Measurements from ENCODE around the gene TIRAP. TPM values are rescaled to one million over a fixed set of nuclear protein-coding genes. Genes with fewer than 3 reads are reported as not detected.

TIRAP gene
- total RNA-seq, 2 experiments from 2014 or later = 14.2 to 17.0 TPM

- DNase-seq = no peak
- ChIA-PET POLR2A (interaction anchor here (0.8 kb wide), 1 partner anchor 11 kb away, joined by 4 read pairs; no protein-coding TSS in a partner anchor), CTCF (interaction anchor here (0.9 to 1.5 kb wide), 2 partner anchors 11 to 19 kb away, joined by 4 read pairs; no protein-coding TSS in a partner anchor)
- Mint-ChIP-seq H3K36me3 (ENCODE audit: low read depth) (peaks cover 14% of the 10 kb centered on the region), H3K4me1 (peaks cover 6% of the 10 kb centered on the region), H3K4me3 (no peak overlapping the region), H3K9me3 (no peaks in the 10 kb centered on the region), H3K27ac (no peak overlapping the region), H3K27me3 (no peaks in the 10 kb centered on the region)
These were observed 46.8 kb downstream of the TIRAP start for GRCh38 chr11:126329644-126330211.

GRCh38 chr11:126331286-126331685 lies 48.4 kb downstream of the TIRAP start:
- H3K4me3 Mint-ChIP-seq = no peak overlapping the region
- no peak for DNase-seq
- H3K4me1 Mint-ChIP-seq = peaks cover 12% of the 10 kb centered on the region
- no peak overlapping the region for H3K27ac Mint-ChIP-seq
- no peaks in the 10 kb centered on the region for H3K9me3 Mint-ChIP-seq
- ChIA-PET CTCF (no interaction called here), POLR2A (no interaction called here)
- H3K36me3 Mint-ChIP-seq (ENCODE audit: low read depth) = peaks cover 20% of the 10 kb centered on the region
- no peaks in the 10 kb centered on the region for H3K27me3 Mint-ChIP-seq

GRCh38 chr11:126332221-126332711 lies 49.4 kb downstream of the TIRAP start:
- H3K36me3 Mint-ChIP-seq (ENCODE audit: low read depth) = peaks cover 23% of the 10 kb centered on the region
- no peak for DNase-seq
- H3K4me3 Mint-ChIP-seq = no peak overlapping the region
- H3K9me3 Mint-ChIP-seq = no peaks in the 10 kb centered on the region
- ChIA-PET CTCF (no interaction called here), POLR2A (no interaction called here)
- H3K27me3 Mint-ChIP-seq = no peaks in the 10 kb centered on the region
- H3K4me1 Mint-ChIP-seq = peaks cover 14% of the 10 kb centered on the region
- no peak overlapping the region for H3K27ac Mint-ChIP-seq

- Mint-ChIP-seq H3K4me1 (peaks cover 14% of the 10 kb centered on the region), H3K27ac (no peak overlapping the region), H3K4me3 (no peak overlapping the region), H3K36me3 (ENCODE audit: low read depth) (peaks cover 23% of the 10 kb centered on the region), H3K27me3 (no peaks in the 10 kb centered on the region), H3K9me3 (no peaks in the 10 kb centered on the region)
- POLR2A ChIA-PET = no interaction called here
- DNase-seq = no peak
- CTCF ChIA-PET = no interaction called here
These were observed 50.2 kb downstream of the TIRAP start for GRCh38 chr11:126333142-126333541.

- peaks cover 33% of the 10 kb centered on the region for H3K36me3 Mint-ChIP-seq (ENCODE audit: low read depth)
- no peaks in the 10 kb centered on the region for H3K9me3 Mint-ChIP-seq
- ChIA-PET POLR2A (interaction anchor here (1.1 to 1.3 kb wide), 2 partner anchors 21 to 31 kb away, joined by 3 to 4 read pairs; partner anchors contain the start of genes DCPS and ST3GAL4), CTCF (interaction anchor here (1.4 kb wide), 1 partner anchor 10 kb away, joined by 3 read pairs; no protein-coding TSS in a partner anchor)
- H3K4me1 Mint-ChIP-seq = peaks cover 10% of the 10 kb centered on the region
- H3K4me3 Mint-ChIP-seq = no peak overlapping the region
- no peaks in the 10 kb centered on the region for H3K27me3 Mint-ChIP-seq
- no peak for DNase-seq
- H3K27ac Mint-ChIP-seq = no peak overlapping the region
These were observed 52.0 kb downstream of the TIRAP start for GRCh38 chr11:126334659-126335462.

- ChIA-PET POLR2A (interaction anchor here (1.1 to 1.3 kb wide), 2 partner anchors 20 to 31 kb away, joined by 3 to 4 read pairs; partner anchors contain the start of genes DCPS and ST3GAL4), CTCF (interaction anchor here (1.4 kb wide), 1 partner anchor 10 kb away, joined by 3 read pairs; no protein-coding TSS in a partner anchor)
- Mint-ChIP-seq H3K27ac (no peak overlapping the region), H3K36me3 (ENCODE audit: low read depth) (peaks cover 33% of the 10 kb centered on the region), H3K9me3 (no peaks in the 10 kb centered on the region), H3K4me3 (no peak overlapping the region), H3K4me1 (peaks cover 10% of the 10 kb centered on the region), H3K27me3 (no peaks in the 10 kb centered on the region)
- DNase-seq = no peak
These were observed 52.5 kb downstream of the TIRAP start for GRCh38 chr11:126335463-126335760.

- H3K27me3 Mint-ChIP-seq = no peaks in the 10 kb centered on the region
- ChIA-PET POLR2A (interaction anchor here (1.3 kb wide), 1 partner anchor 32 kb away, joined by 3 read pairs; the partner anchor contains the start of gene DCPS), CTCF (interaction anchor here (1.4 kb wide), 1 partner anchor 9 kb away, joined by 3 read pairs; no protein-coding TSS in a partner anchor)
- H3K4me1 Mint-ChIP-seq = peaks cover 15% of the 10 kb centered on the region
- no peak overlapping the region for H3K27ac Mint-ChIP-seq
- no peak for DNase-seq
- H3K36me3 Mint-ChIP-seq (ENCODE audit: low read depth) = peaks cover 39% of the 10 kb centered on the region
- no peaks in the 10 kb centered on the region for H3K9me3 Mint-ChIP-seq
- no peak overlapping the region for H3K4me3 Mint-ChIP-seq
These were observed 53.2 kb downstream of the TIRAP start for GRCh38 chr11:126336138-126336541.

- Mint-ChIP-seq H3K4me3 (no peak overlapping the region), H3K27me3 (no peaks in the 10 kb centered on the region), H3K9me3 (no peaks in the 10 kb centered on the region), H3K4me1 (peaks cover 21% of the 10 kb centered on the region), H3K27ac (no peak overlapping the region), H3K36me3 (ENCODE audit: low read depth) (peaks cover 44% of the 10 kb centered on the region)
- POLR2A ChIA-PET = interaction anchor here (2.3 kb wide), 1 partner anchor 19 kb away, joined by 6 read pairs; the partner anchor contains the start of gene ST3GAL4
- CTCF ChIA-PET = interaction anchor here (2.3 kb wide), 1 partner anchor 18 kb away, joined by 6 read pairs; no protein-coding TSS in a partner anchor
- no peak for DNase-seq
These were observed 53.8 kb downstream of the TIRAP start for GRCh38 chr11:126336671-126337101.

- peaks cover 25% of the 10 kb centered on the region for H3K4me1 Mint-ChIP-seq
- CTCF ChIA-PET = interaction anchor here (2.3 kb wide), 1 partner anchor 18 kb away, joined by 6 read pairs; no protein-coding TSS in a partner anchor
- no peaks in the 10 kb centered on the region for H3K27me3 Mint-ChIP-seq
- no peak for DNase-seq
- no peak overlapping the region for H3K4me3 Mint-ChIP-seq
- POLR2A ChIA-PET = interaction anchor here (2.3 kb wide), 1 partner anchor 19 kb away, joined by 6 read pairs; the partner anchor contains the start of gene ST3GAL4
- H3K27ac Mint-ChIP-seq = no peak overlapping the region
- H3K36me3 Mint-ChIP-seq (ENCODE audit: low read depth) = peaks cover 48% of the 10 kb centered on the region
- H3K9me3 Mint-ChIP-seq = no peaks in the 10 kb centered on the region
These were observed 54.2 kb downstream of the TIRAP start for GRCh38 chr11:126337126-126337473.

GRCh38 chr11:126337474-126338241 lies 54.8 kb downstream of the TIRAP start:
- Mint-ChIP-seq H3K4me3 (no peak overlapping the region), H3K4me1 (peaks cover 28% of the 10 kb centered on the region), H3K27ac (no peak overlapping the region), H3K27me3 (no peaks in the 10 kb centered on the region), H3K36me3 (ENCODE audit: low read depth) (peaks cover 48% of the 10 kb centered on the region), H3K9me3 (no peaks in the 10 kb centered on the region)
- ChIA-PET POLR2A (interaction anchor here (2.3 kb wide), 1 partner anchor 18 kb away, joined by 6 read pairs; the partner anchor contains the start of gene ST3GAL4), CTCF (interaction anchor here (2.3 kb wide), 1 partner anchor 19 kb away, joined by 6 read pairs; no protein-coding TSS in a partner anchor)
- no peak for DNase-seq

- Mint-ChIP-seq H3K36me3 (ENCODE audit: low read depth) (peaks cover 44% of the 10 kb centered on the region), H3K4me1 (peaks cover 29% of the 10 kb centered on the region), H3K27ac (no peak overlapping the region), H3K9me3 (no peaks in the 10 kb centered on the region), H3K4me3 (no peak overlapping the region), H3K27me3 (no peaks in the 10 kb centered on the region)
- no peak for DNase-seq
- CTCF ChIA-PET = interaction anchor here (2.3 kb wide), 1 partner anchor 20 kb away, joined by 6 read pairs; no protein-coding TSS in a partner anchor
- POLR2A ChIA-PET = interaction anchor here (2.3 kb wide), 1 partner anchor 17 kb away, joined by 6 read pairs; the partner anchor contains the start of gene ST3GAL4
These were observed 55.6 kb downstream of the TIRAP start for GRCh38 chr11:126338346-126339055.
